ENCODE data around the gene NEUROD4. TPM values are rescaled to one million over a fixed set of nuclear protein-coding genes. Genes with fewer than 3 reads are reported as not detected.

Gene NEUROD4
- total and polyA plus RNA-seq, 7 donors, result not detected

DNA sequence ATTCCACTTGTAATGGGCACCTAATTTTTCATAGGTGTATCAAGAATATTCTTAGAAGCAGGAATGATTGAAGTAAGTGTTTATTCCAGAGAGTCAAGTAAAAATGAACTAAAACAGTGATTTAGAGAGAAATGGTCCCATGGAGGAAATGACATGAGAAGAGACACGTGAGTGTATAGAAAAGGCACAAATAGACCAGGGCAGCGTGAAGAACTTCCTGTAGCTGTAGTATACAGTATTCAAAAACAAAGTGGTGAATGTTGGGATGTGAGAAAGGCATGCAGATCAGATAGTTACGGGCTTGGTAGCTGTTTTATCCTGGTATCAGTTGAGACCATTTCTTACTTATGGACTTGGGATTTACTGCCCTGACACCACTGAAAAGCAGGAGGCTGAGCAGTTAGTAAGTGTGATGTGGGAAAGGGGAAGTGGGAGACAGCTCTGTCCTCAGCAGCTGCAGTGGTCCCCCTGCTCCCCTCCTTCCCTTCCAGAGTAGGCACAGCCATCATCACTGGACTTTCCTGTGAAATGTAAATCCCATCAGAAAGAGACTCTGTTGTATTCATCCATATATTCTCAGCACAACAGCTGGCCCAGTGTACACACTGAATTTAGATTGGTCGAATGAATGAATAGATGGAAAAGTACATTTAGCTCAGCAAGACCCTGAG lies 18.4 kb upstream of the NEUROD4 start:
- intact Hi-C loops (cut with DNase I), result no loop called here
- H3K27ac ChIP-seq, result no peak overlapping the region
- 59 to 65% (median 65%) methylated on average over 4 of the region's 4 CpGs for WGBS, 3 donors
- ATAC-seq (no peak), DNase-seq (no peak)
- H3K4me3 ChIP-seq, result no peak overlapping the region
- TF ChIP-seq, protein P1, sequence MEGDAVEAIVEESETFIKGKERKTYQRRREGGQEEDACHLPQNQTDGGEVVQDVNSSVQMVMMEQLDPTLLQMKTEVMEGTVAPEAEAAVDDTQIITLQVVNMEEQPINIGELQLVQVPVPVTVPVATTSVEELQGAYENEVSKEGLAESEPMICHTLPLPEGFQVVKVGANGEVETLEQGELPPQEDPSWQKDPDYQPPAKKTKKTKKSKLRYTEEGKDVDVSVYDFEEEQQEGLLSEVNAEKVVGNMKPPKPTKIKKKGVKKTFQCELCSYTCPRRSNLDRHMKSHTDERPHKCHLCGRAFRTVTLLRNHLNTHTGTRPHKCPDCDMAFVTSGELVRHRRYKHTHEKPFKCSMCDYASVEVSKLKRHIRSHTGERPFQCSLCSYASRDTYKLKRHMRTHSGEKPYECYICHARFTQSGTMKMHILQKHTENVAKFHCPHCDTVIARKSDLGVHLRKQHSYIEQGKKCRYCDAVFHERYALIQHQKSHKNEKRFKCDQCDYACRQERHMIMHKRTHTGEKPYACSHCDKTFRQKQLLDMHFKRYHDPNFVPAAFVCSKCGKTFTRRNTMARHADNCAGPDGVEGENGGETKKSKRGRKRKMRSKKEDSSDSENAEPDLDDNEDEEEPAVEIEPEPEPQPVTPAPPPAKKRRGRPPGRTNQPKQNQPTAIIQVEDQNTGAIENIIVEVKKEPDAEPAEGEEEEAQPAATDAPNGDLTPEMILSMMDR (IDR thresholded peaks at IDR 0.05), result no peak
- H3K4me1 ChIP-seq, result no peaks in the 10 kb centered on the region
- H3K36me3 ChIP-seq (ENCODE audit: insufficient read depth in 1 of 2, low read depth in 1 of 2), result no peaks in the 10 kb centered on the region
- no peaks in the 10 kb centered on the region for H3K9me3 ChIP-seq
- H3K27me3 ChIP-seq (ENCODE audit: insufficient read depth in 3 of 3, low read length in 2 of 3), result no peaks in the 10 kb centered on the region

DNA sequence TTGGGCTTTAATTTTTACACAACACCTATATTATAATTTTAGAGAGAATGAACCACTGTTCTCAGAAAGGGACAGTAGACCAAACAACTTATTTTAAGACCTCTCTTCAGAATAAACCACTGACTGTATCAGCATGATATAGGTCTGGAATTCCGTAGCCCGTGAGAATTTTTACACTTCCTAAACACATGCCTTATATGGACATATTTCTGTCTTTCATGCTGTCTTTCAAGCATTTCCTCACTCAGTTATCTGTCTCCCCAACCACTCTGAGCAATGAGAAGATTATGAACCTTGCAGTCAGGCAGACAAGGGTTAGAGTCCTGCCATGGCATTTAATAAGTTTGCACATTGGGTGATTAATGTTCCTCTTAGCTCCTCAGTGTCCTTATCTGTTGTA lies 17.4 kb upstream of the NEUROD4 start:
- no peak overlapping the region for H3K27ac ChIP-seq
- H3K4me3 ChIP-seq, result no peak overlapping the region
- 72 to 74% (median 73%) methylated on average over 2 of the region's 2 CpGs for WGBS, 3 donors
- no peaks in the 10 kb centered on the region for H3K27me3 ChIP-seq (ENCODE audit: insufficient read depth in 3 of 3, low read length in 2 of 3)
- DNase-seq (no peak), ATAC-seq (no peak)
- no peaks in the 10 kb centered on the region for H3K4me1 ChIP-seq
- no peaks in the 10 kb centered on the region for H3K36me3 ChIP-seq (ENCODE audit: insufficient read depth in 1 of 2, low read depth in 1 of 2)
- H3K9me3 ChIP-seq, result no peaks in the 10 kb centered on the region
- TF ChIP-seq, protein P1 (IDR thresholded peaks at IDR 0.05), result no peak
- intact Hi-C loops (cut with DNase I), result no loop called here

DNA sequence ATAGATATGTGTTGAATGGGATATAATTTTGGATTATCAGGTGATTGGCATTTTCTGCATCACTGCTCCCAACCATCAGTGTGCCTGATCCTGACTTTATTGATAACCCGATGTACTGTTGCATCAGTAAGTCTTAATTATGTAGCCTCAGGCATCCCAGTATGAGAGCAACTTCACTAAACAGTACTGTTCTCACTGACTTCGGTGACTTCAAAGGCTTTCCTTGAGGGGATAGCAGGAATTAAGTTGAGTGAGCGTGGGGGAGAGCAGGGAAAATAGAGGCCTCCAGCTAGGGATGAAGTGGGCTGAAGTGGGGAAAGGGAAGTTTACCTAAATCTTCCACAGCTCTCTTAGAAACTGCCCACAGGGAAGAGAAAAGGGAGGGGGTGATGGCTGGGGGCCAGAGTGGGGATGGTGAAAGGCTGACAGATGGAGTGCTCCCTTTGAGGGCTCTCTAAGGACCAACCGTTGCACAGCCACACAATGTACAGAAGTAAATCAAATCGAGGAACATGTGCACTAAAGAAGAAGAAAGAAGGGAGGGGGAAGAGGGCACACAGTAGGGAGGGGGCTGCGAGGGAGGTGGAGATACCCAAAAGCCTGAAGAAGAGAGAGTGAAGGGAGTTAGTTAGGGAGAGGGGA lies 10.7 kb upstream of the NEUROD4 start:
- Histone ChIP-seq H3K27ac (no peak overlapping the region), H3K4me3 (no peak overlapping the region), H3K4me1 (no peaks in the 10 kb centered on the region), H3K36me3 (ENCODE audit: insufficient read depth in 1 of 2, low read depth in 1 of 2) (no peaks in the 10 kb centered on the region), H3K9me3 (no peaks in the 10 kb centered on the region), H3K27me3 (ENCODE audit: insufficient read depth in 3 of 3, low read length in 2 of 3) (no peaks in the 10 kb centered on the region)
- intact Hi-C loops (cut with DNase I), result no loop called here
- TF ChIP-seq, protein P1 (IDR thresholded peaks at IDR 0.05), result no peak
- ATAC-seq (no peak), DNase-seq (no peak)
- 24 to 34% (median 30%) methylated on average over 6 of the region's 6 CpGs for WGBS, 3 donors

DNA sequence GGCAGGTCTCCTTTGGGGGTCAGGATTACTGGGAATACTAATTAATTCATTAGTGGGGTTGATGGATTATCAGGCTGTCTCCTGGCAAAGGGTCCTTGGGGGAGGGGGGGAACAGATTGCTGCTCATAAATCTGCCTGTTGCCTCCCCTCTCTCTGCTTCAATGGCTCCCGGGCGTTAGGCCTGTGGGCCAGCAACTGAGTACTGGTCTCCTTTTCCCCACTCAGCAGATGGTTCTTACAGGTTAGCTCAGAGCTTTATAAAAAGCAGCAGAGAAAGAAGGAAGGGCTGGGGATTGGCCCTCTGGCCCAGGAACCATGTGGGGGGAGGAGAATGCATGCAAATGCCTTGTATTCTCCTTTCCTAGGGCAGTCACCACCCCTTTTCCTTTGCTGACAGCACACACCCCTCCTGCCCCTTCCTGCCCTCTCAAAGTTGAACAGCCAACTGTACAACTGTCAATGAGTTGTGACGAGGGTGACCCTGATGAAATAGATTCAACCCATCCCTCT lies 2.3 kb upstream of the NEUROD4 start:
- TF ChIP-seq, protein P1 (IDR thresholded peaks at IDR 0.05), result no peak

More for the DNA sequence above, 2.3 kb upstream of the NEUROD4 start:
- H3K4me3 ChIP-seq, result no peak overlapping the region
- H3K9me3 ChIP-seq, result no peaks in the 10 kb centered on the region
- H3K4me1 ChIP-seq, result no peaks in the 10 kb centered on the region
- WGBS, 3 donors, result 12 to 30% (median 17%) methylated on average over 3 of the region's 3 CpGs
- intact Hi-C loops (cut with DNase I), result no loop called here
- no peaks in the 10 kb centered on the region for H3K36me3 ChIP-seq (ENCODE audit: insufficient read depth in 1 of 2, low read depth in 1 of 2)
- H3K27ac ChIP-seq, result no peak overlapping the region
- ATAC-seq, result no peak
- H3K27me3 ChIP-seq (ENCODE audit: insufficient read depth in 3 of 3, low read length in 2 of 3), result peaks cover 0 to 38% (median 1%) of the 10 kb centered on the region in 3 donors
- DNase-seq, result no peak

Measured in psoas muscle (tissue), 8 donors.